GM12878 (cell line): Measurements from ENCODE around the gene SAFB.

Source experiments
- CTCF ChIP-seq, 3 experiments: IDR thresholded peaks in 2 of 3; conservative IDR thresholded peaks in 1 of 3; 2 replicates each; pipeline ENCODE4 v1.5.1; 2011; ENCODE audit warnings: low read depth in 3 of 3, low read length in 3 of 3, mild to moderate bottlenecking in 3 of 3, control low read depth in 2 of 3, moderate library complexity in 2 of 3, inconsistent platforms in 1 of 3, mixed read lengths in 1 of 3; ENCODE audit not compliant: control insufficient read depth in 2 of 3, insufficient read depth in 1 of 3; ENCODE audit errors: extremely low read depth in 1 of 3
- EP300 ChIP-seq, 2 experiments: fragments of 150-350 bp in 1 of 2; IDR thresholded peaks; 2 replicates each; pipeline ENCODE4 v1.6.1; 2011 to 2012; ENCODE audit warnings: low read depth in 2 of 2, low read length in 2 of 2, borderline replicate concordance in 1 of 2, improper control_type of control experiment in 1 of 2, inconsistent platforms in 1 of 2; ENCODE audit not compliant: control insufficient read depth in 1 of 2
- IRF5 ChIP-seq: fragments of 450-650 bp; IDR thresholded peaks from 2 replicates; pipeline ENCODE4 v1.6.1; 2017; ENCODE audit warnings: borderline replicate concordance
- LARP7 ChIP-seq: fragments of 450-650 bp; IDR thresholded peaks from 2 replicates; pipeline ENCODE4 v1.6.1; 2017; ENCODE audit warnings: mild to moderate bottlenecking
- NR2C1 ChIP-seq: fragments of 450-650 bp; IDR thresholded peaks from 2 replicates; pipeline ENCODE4 v1.6.1; 2017; ENCODE audit warnings: antibody characterized with exemption, mild to moderate bottlenecking, moderate library complexity
- POLR2AphosphoS5 ChIP-seq: IDR thresholded peaks from 2 replicates; pipeline ENCODE4 v1.6.1; 2011; ENCODE audit warnings: mild to moderate bottlenecking, low read length, inconsistent platforms
- RAD21 ChIP-seq: IDR thresholded peaks from 2 replicates; pipeline ENCODE4 v1.6.1; 2011; ENCODE audit warnings: mild to moderate bottlenecking, low read depth, low read length, moderate library complexity; ENCODE audit not compliant: insufficient read depth
- RFX5 ChIP-seq: IDR thresholded peaks from 2 replicates; pipeline ENCODE4 v1.6.1; 2011; ENCODE audit warnings: low read depth, low read length, improper control_type of control experiment
- TAF1 ChIP-seq: IDR thresholded peaks from 2 replicates; pipeline ENCODE4 v1.6.1; 2011; ENCODE audit warnings: mild to moderate bottlenecking, low read depth, low read length, borderline replicate concordance
- ZNF24 ChIP-seq: fragments of 450-650 bp; IDR thresholded peaks from 2 replicates; pipeline ENCODE4 v1.6.1; 2017; ENCODE audit warnings: antibody characterized with exemption, mild to moderate bottlenecking
- TF ChIP-seq, protein P1 (sequence below): IDR thresholded peaks from 2 replicates; pipeline ENCODE4 v1.6.1; 2012; ENCODE audit warnings: low read depth, low read length, improper control_type of control experiment

DNA sequence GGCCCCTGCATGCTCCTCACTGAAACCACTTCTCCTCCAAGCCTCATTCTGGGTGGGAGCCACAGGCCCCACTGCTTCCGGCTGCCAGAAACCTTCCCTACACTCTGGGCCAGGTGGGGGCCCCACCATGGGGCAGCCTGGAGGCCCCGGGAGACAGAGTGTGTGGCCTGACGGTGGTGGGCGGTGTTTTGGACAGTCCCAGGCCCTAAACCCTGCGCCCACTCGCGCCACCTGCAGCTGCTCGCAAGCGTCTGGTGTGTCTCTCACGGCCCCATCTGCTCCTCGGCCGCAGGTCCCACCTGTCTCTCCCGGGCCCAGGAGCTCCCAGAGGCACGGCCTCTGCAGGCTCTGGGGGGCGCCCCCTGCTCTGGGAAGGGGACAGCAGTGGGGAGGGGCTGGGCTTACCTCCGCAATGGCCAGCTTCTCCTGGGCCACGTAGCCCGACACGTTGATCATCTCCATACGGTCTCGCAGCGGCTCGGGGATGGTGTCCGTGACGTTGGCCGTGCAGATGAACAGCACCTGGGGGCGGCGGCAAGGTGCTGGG is 72.8 kb downstream of the SAFB start:
- TF ChIP-seq LARP7 (no peak), CTCF (IDR thresholded peaks at IDR 0.05 in 2 of 3, conservative IDR thresholded peaks at IDR 0.05 in 1 of 3; ENCODE audit: control insufficient read depth in 2 of 3, extremely low read depth in 1 of 3, insufficient read depth in 1 of 3, low read depth in 3 of 3, low read length in 3 of 3) (no peak), TAF1 (no peak), EP300 (IDR thresholded peaks at IDR 0.05; ENCODE audit: borderline replicate concordance in 1 of 2, control insufficient read depth in 1 of 2, low read depth in 2 of 2, low read length in 2 of 2) (no peak), POLR2AphosphoS5 (peak; percentile 17), RAD21 (no peak), RFX5 (no peak), NR2C1 (no peak), IRF5 (no peak), ZNF24 (no peak)
- TF ChIP-seq, protein P1, sequence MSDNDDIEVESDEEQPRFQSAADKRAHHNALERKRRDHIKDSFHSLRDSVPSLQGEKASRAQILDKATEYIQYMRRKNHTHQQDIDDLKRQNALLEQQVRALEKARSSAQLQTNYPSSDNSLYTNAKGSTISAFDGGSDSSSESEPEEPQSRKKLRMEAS: no peak
